ENCODE results near the gene TIGD3. TPM values are rescaled to one million over a fixed set of nuclear protein-coding genes. Genes with fewer than 3 reads are reported as not detected.

The TIGD3 gene
- total and polyA plus RNA-seq, 2 of the 13 experiments (the other 11 are each of a cell fraction or from before 2014, with no cell fraction given), result 0.49 to 4.9 TPM

DNA sequence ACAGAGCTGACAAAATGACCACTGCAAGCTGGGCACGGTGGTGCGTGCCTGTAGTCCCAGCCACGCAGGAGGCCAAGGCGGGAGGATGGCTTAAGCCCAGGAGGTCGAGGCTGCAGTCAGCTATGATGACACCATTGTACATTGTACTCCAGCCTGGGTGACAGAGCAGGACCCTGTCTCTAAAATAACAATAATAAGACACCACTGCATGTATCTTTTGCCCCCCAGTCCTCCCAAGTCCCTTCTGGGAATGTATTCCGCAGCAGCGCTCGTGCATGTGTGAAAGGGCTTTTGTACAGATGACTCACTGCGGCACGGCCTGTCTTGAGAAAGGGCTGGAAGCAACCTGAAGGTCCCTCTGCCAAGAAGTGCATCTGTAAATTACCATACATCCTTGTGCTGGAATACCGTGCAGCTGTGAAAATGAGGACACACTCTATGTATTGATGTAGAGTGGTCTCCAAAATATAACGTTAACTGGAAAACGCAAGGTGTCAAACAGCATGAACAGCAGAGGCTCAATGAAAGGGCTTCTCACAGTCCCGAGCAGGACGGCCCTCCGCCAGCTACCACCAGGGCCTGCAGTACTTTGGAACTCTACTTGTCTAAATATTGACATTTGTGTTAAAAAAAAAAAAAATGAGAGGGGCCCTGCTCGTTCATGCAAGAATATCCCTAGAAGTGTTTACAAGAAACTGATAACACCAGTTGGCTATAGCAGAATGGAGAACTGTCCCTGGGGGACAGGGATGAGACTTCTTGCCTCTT lies 48.9 kb upstream of the TIGD3 start (continued):
- TF ChIP-seq ZNF367 (CRISPR knock-in tag; IDR thresholded peaks at IDR 0.05; ENCODE audit: borderline replicate concordance) (no peak), AHR (CRISPR knock-in tag; IDR thresholded peaks at IDR 0.05) (no peak), CHD2 (IDR thresholded peaks at IDR 0.05; ENCODE audit: low read depth, low read length) (no peak), ZNF879 (CRISPR knock-in tag; IDR thresholded peaks at IDR 0.05) (no peak), REL (CRISPR knock-in tag; conservative IDR thresholded peaks at IDR 0.05) (no peak), ELF1 (CRISPR knock-in tag; IDR thresholded peaks at IDR 0.05) (no peak), MTF1 (CRISPR knock-in tag; IDR thresholded peaks at IDR 0.05) (no peak), ATAD3A (CRISPR knock-in tag; IDR thresholded peaks at IDR 0.05) (no peak), MTA3 (CRISPR knock-in tag; IDR thresholded peaks at IDR 0.05) (no peak), RFX5 (IDR thresholded peaks at IDR 0.05; ENCODE audit: low read depth, low read length) (no peak), LBX2 (CRISPR knock-in tag; IDR thresholded peaks at IDR 0.05; ENCODE audit: borderline replicate concordance) (no peak), ZKSCAN1 (IDR thresholded peaks at IDR 0.05; ENCODE audit: low read length) (no peak), BHLHE40 (IDR thresholded peaks at IDR 0.05; ENCODE audit: low read length) (0 out of 2 replicates have a peak, but pooled peaks have one; percentile 8), SALL2 (CRISPR knock-in tag; IDR thresholded peaks at IDR 0.05) (no peak; the same call in 1 of the 2 replicates), TCF12 (IDR thresholded peaks at IDR 0.05) (no peak), TCF12 (CRISPR knock-in tag; IDR thresholded peaks at IDR 0.05) (no peak), SMAD9 (CRISPR knock-in tag; IDR thresholded peaks at IDR 0.05) (no peak), SNAPC4 (CRISPR knock-in tag; IDR thresholded peaks at IDR 0.05) (no peak)
- TF ChIP-seq, protein P1, sequence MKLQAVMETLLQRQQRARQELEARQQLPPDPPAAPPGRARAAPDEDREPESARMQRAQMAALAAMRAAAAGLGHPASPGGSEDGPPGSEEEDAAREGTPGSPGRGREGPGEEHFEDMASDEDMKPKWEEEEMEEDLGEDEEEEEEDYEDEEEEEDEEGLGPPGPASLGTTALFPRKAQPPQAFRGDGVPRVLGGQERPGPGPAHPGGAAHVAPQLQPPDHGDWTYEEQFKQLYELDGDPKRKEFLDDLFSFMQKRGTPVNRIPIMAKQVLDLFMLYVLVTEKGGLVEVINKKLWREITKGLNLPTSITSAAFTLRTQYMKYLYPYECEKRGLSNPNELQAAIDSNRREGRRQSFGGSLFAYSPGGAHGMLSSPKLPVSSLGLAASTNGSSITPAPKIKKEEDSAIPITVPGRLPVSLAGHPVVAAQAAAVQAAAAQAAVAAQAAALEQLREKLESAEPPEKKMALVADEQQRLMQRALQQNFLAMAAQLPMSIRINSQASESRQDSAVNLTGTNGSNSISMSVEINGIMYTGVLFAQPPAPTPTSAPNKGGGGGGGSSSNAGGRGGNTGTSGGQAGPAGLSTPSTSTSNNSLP (IDR thresholded peaks at IDR 0.05; ENCODE audit: low read depth, low read length), result 0 out of 2 replicates have a peak, but pooled peaks have one; percentile 30
- TF ChIP-seq, protein P2, sequence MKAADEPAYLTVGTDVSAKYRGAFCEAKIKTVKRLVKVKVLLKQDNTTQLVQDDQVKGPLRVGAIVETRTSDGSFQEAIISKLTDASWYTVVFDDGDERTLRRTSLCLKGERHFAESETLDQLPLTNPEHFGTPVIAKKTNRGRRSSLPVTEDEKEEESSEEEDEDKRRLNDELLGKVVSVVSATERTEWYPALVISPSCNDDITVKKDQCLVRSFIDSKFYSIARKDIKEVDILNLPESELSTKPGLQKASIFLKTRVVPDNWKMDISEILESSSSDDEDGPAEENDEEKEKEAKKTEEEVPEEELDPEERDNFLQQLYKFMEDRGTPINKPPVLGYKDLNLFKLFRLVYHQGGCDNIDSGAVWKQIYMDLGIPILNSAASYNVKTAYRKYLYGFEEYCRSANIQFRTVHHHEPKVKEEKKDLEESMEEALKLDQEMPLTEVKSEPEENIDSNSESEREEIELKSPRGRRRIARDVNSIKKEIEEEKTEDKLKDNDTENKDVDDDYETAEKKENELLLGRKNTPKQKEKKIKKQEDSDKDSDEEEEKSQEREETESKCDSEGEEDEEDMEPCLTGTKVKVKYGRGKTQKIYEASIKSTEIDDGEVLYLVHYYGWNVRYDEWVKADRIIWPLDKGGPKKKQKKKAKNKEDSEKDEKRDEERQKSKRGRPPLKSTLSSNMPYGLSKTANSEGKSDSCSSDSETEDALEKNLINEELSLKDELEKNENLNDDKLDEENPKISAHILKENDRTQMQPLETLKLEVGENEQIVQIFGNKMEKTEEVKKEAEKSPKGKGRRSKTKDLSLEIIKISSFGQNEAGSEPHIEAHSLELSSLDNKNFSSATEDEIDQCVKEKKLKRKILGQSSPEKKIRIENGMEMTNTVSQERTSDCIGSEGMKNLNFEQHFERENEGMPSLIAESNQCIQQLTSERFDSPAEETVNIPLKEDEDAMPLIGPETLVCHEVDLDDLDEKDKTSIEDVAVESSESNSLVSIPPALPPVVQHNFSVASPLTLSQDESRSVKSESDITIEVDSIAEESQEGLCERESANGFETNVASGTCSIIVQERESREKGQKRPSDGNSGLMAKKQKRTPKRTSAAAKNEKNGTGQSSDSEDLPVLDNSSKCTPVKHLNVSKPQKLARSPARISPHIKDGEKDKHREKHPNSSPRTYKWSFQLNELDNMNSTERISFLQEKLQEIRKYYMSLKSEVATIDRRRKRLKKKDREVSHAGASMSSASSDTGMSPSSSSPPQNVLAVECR (CRISPR knock-in tag; IDR thresholded peaks at IDR 0.05; ENCODE audit: borderline replicate concordance), result peak; percentile 22; the same call in 1 of the 2 replicates
